HG02970 (cell line): ENCODE results near the gene ARPP19.
"Not testable (repeated sequence)": the region's sequence is repeated elsewhere in the genome, so short reads cannot be mapped to it uniquely, and the experiment has no call there.

Source experiments
- ATAC-seq: cut with Tn5 transposase; IDR thresholded peaks from one replicate; pipeline ENCODE4 v1.9.1; 2021; ENCODE audit warnings: mild to moderate bottlenecking, moderate library complexity, moderate number of reproducible peaks; ENCODE audit not compliant: unreplicated experiment, low FRiP score

ARPP19 gene

DNA sequence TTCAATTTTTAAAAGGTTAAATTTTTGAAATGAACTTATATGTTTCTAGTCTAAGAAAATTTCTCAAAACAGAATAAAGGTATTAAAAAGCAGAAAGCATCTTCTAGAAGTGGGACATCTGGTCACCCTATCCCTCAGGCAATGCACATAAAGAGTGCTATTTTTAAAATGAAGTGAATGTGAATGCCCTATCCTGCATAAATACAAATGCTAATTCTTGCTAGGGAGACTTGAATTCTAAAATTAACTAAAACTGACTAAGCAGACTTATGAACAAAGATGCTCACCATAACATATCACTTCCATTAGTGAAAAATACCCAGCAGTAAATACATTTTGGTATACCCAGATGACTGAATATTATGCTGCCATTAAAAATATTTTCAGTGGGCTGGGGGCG, 51.8 kb downstream of the ARPP19 start:
- ATAC-seq: no peak

DNA sequence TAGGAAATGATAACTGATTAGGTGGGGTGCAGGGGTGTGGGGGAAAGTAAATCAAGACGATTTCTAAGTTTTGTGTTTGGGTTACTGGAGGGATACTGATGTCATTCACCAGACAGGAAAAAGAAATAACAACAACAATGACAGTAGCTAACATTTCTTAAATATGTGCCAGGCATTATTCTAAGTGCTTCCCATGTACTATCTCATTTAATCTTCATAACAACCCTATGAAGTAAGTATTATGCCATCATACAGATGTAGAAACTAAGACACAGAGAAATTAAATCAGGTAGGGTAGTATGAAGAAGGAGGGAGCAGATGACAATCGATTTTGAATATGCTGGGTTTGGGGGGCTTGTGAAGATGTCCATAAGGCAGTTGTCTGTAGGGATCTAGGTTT, 53.5 kb downstream of the ARPP19 start:
- no peak for ATAC-seq

DNA sequence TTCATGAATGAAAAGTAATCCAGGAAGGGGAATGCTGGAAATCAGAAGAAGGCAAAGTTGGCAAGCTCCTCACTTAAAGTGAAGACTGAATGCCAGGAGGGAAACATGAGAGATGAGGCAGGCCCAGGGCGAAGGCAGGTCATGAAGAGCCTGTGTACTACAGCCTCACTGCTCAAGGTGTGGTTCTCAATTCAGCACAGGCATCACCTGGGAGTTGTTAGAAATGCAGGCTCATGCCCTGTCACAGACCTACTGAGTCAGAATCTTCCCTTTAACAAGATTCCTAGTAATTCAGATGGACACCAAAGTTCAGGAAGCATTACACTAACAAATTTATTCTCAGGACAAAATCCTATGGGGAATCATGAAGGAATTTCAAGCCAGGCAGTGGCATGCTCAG, 54.3 kb downstream of the ARPP19 start:
- no peak for ATAC-seq

DNA sequence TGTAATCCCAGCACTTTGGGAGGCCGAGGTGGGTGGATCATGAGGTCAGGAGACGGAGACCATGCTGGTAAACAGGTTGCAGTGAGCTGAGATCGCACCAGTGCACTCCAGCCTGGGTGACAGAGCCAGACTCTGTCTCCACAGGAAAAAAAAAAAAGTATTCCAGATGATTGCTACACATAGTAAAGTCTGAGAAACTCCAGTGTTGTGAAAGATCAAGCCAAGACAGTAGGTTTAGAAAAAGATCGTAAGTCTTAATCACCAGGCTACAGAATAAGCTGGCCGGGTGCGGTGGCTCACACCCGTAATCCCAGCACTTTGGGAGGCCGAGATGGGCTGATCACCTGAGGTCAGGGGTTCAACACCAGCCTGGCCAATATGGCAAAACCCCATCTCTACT, 56.0 kb downstream of the ARPP19 start:
- not testable (repeated sequence) for ATAC-seq

DNA sequence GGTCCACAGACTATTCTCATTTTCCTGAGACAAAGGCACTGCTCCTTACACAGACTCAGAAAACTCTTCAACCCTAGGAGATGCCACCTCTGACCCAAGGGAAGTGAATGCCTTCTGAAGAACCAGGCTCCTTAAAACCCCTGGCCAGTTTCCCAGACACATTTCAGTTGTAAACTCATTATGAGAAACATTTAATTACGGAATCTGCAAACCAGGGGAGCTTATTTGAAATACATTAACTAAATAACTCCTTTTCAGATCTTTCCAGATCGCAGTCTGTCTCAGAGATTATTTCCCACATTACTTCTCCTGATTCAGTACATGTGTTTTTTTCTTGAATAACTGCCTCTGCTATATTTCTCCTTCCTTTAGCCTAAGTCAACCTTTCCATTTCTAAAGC, 57.7 kb downstream of the ARPP19 start:
- no peak for ATAC-seq

DNA sequence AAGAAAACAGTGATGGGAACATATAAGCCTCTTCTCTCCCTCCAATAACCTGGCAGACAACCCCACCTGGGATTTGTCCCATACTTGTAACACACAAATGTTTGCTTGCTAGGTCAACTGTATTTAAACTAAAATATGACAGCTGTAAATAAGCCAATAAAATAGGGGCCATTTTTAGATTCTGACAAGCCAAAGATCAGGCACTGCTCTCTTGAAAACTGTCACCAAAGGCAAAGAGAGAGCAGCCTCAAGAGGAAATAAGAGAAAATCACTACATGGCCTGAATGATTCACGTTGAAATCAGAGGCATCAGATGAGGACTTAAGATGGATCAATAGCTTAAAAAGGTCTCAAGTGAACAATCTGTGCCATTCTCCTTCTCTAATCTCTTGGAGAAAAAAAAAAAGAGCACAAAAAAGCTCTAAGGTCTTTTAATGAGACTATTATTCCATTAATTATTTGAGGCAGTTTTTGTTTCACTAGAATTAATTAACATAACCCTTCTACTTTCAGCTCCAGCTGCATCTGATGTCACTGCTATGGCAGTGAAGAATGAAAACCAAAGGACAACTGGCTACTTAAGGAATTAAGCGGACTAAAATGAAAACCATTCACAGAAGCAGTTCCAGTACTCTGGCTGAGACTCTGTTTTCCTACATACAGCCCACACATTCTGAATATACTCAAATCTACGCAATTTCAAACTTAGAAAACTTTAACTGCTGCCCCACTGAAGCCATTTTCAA, 59.2 kb downstream of the ARPP19 start:
- no peak for ATAC-seq

DNA sequence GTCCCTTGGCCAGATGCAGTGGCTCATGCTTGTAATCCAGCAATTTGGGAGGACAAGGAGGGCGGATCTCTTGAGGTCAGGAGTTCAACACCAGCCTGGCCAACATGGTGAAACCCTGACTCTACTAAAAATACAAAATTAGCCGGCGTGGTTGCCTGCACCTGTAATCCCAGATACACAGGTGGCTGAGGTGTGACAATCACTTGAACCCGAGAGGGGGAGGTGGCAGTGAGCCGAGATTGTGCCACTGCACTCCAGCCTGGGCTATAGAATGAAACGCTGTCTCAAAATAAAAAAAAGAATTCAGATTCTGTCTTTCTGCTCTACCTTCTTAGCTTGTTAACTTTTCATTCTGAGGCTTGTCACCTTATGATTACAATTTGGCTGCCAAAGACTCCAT, 62.3 kb downstream of the ARPP19 start:
- no peak for ATAC-seq

DNA sequence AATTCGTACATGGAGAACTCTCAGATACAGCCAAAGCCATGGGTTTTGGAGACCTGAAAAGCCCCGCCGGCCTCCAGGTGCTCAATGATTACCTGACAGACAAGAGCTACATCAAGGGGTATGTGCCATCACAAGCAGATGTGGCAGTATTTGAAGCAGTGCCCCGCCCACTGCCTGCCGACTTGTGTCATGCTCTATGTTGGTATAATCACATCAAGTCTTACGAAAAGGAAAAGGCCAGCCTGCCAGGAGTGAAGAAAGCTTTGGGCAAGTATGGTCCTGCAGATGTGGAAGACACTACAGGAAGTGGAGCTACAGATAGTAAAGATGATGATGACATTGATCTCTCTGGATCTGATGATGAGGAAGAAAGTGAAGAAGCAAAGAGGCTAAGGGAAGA, 63.7 kb downstream of the ARPP19 start:
- no peak for ATAC-seq

DNA sequence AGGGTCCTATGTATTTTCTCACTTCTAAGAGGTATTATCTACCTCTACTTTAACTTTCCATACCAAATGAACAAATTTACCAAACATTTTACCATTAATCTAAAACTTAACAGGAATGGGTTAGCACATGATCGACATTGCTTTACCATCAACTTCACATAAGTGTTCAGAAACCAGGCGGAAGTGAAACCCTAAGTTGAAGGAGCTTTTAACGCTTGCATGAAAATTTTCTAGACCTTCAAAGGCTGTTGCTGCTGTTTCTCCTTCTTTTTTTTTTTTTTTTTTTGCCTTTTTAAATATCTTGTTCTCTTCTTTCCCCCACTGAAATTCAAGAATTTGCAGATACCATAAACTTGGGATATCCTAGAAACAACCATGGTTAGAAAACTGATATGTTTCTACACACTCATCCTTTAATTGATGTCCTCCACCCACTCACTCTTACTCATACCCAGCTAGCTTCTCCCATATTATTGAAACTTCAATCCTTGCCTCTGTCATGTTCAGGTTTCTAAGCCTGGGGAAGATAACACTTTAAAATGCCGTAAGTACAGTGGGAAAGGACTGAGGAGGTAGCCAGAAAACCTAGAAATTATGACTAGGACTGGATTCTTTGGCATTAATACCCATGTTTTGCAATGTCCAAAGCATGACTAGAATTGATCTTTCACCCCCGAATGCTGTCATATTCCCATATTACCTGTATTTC, 64.9 kb downstream of the ARPP19 start:
- ATAC-seq: no peak

DNA sequence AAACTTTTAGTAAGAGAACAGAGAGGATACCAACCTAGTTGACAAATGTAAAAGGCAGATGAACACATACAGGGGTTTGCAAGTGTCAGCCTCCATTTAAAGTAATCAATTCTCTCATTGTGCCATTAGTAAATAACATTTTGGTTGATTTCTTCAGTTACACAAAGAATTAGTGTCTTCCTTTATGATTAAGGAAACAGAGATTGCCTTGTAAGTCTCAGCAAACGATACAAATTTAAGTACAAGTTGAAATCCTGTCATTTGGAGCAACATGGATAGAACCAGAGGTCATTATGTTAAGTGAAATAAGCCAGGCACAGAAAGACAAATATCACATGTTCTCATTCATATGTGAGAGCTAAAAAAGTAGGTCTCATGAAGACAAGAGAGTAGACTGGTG, 66.2 kb downstream of the ARPP19 start:
- no peak for ATAC-seq

DNA sequence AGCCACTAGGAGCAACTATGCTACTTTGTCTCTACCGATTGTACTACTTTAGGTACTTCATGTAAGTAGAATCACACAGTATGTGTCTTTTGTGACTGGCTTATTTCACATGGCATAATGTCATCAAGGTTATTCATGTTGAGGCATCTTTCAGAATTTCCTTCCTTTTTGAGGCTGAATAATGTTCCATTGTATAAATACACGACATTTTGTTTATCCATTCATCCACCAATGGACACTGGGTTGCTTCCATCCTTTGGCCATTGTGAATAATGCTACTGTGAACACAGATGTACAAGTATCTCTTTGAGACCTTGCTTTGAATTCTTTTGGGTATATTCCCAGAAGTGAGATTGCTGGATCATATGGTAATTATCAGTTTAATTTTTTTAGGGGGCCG, 69.3 kb downstream of the ARPP19 start:
- ATAC-seq: no peak

DNA sequence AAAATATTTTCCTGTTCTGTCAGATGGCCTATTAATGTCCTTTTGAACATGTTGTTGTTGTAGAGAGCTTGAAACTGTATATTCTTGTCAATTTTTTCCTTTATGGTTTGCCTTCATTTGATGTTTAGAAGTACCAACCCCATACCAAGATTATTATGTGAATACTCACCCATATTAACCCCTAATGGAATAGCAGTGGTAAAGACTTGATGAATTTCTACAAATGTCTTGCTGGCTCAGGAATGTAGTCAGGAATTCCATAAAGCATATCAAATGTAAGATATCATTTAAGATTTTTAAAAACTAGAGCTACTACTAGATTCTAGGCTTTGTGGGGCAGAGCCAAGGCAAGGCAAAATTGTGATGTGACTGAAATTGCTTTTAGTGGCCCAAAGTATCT, 70.1 kb downstream of the ARPP19 start:
- ATAC-seq: no peak
